Measurements from ENCODE around the gene LRFN2. TPM values are rescaled to one million over a fixed set of nuclear protein-coding genes. Genes with fewer than 3 reads are reported as not detected.

LRFN2 gene
- total RNA-seq, 3 donors from 2014 or later (not counting 1 experiment from before 2014, with no cell fraction given), result 3.0 to 3.6 (median 3.5) TPM

- peaks cover 0 to 3% of the 10 kb centered on the region in 2 donors for H3K27me3 Mint-ChIP-seq (ENCODE audit: low read depth in 2 of 2)
- no peak overlapping the region for H3K4me3 ChIP-seq (ENCODE audit: low read length)
- intact Hi-C loops (cut with micrococcal nuclease), result no loop called here
- DNase-seq, result no peak
- no peak overlapping the region for H3K27ac Mint-ChIP-seq
- no peaks in the 10 kb centered on the region for H3K36me3 ChIP-seq (ENCODE audit: control insufficient read depth, insufficient read depth, low read length)
- ATAC-seq, result no peak
- 100% methylated on average over 1 of the region's 1 CpG for WGBS (ENCODE audit: insufficient coverage)
- H3K9me3 ChIP-seq (ENCODE audit: control insufficient read depth, insufficient read depth, low read length), result no peaks in the 10 kb centered on the region
- no peaks in the 10 kb centered on the region for H3K9me3 Mint-ChIP-seq
- no peak for TF ChIP-seq CTCF (IDR thresholded peaks at IDR 0.05)
- no peak overlapping the region for H3K4me3 Mint-ChIP-seq
- H3K27me3 ChIP-seq (ENCODE audit: control insufficient read depth, insufficient read depth, low read length), result no peaks in the 10 kb centered on the region
- H3K4me1 ChIP-seq (ENCODE audit: control insufficient read depth, insufficient read depth, low read length), result no peaks in the 10 kb centered on the region
- no peaks in the 10 kb centered on the region for H3K36me3 Mint-ChIP-seq
- no peak overlapping the region for H3K27ac ChIP-seq (ENCODE audit: low read length)
- H3K4me1 Mint-ChIP-seq, result no peaks in the 10 kb centered on the region
These were observed 89.0 kb downstream of the LRFN2 start for GRCh38 chr6:40498148-40498547.

- Mint-ChIP-seq H3K4me3 (no peak overlapping the region), H3K4me1 (peaks cover 0 to 4% of the 10 kb centered on the region in 2 donors), H3K36me3 (no peaks in the 10 kb centered on the region), H3K27me3 (ENCODE audit: low read depth in 2 of 2) (peaks cover 0 to 8% of the 10 kb centered on the region in 2 donors), H3K27ac (no peak overlapping the region), H3K9me3 (no peaks in the 10 kb centered on the region)
- 78% methylated on average over 7 of the region's 7 CpGs for WGBS (ENCODE audit: insufficient coverage)
- Histone ChIP-seq H3K9me3 (ENCODE audit: control insufficient read depth, insufficient read depth, low read length) (no peaks in the 10 kb centered on the region), H3K27ac (ENCODE audit: low read length) (no peak overlapping the region), H3K4me3 (ENCODE audit: low read length) (no peak overlapping the region), H3K36me3 (ENCODE audit: control insufficient read depth, insufficient read depth, low read length) (no peaks in the 10 kb centered on the region), H3K27me3 (ENCODE audit: control insufficient read depth, insufficient read depth, low read length) (no peaks in the 10 kb centered on the region), H3K4me1 (ENCODE audit: control insufficient read depth, insufficient read depth, low read length) (no peaks in the 10 kb centered on the region)
- TF ChIP-seq CTCF (IDR thresholded peaks at IDR 0.05), result no peak
- ATAC-seq (no peak), DNase-seq (no peak)
- intact Hi-C loops (cut with micrococcal nuclease), result no loop called here
These were observed 95.0 kb downstream of the LRFN2 start for GRCh38 chr6:40492187-40492586.

- Mint-ChIP-seq H3K36me3 (no peaks in the 10 kb centered on the region), H3K4me3 (no peak overlapping the region), H3K9me3 (no peaks in the 10 kb centered on the region), H3K27me3 (ENCODE audit: low read depth in 2 of 2) (peaks cover 0 to 13% of the 10 kb centered on the region in 2 donors), H3K27ac (no peak overlapping the region), H3K4me1 (peaks cover 0 to 16% of the 10 kb centered on the region in 2 donors)
- 89% methylated on average over 4 of the region's 4 CpGs for WGBS (ENCODE audit: insufficient coverage)
- DNase-seq (no peak), ATAC-seq (no peak)
- H3K27me3 ChIP-seq (ENCODE audit: control insufficient read depth, insufficient read depth, low read length), result no peaks in the 10 kb centered on the region
- no peak for TF ChIP-seq CTCF (IDR thresholded peaks at IDR 0.05)
- H3K27ac ChIP-seq (ENCODE audit: low read length), result no peak overlapping the region
- intact Hi-C loops (cut with micrococcal nuclease), result no loop called here
- no peaks in the 10 kb centered on the region for H3K9me3 ChIP-seq (ENCODE audit: control insufficient read depth, insufficient read depth, low read length)
- no peaks in the 10 kb centered on the region for H3K4me1 ChIP-seq (ENCODE audit: control insufficient read depth, insufficient read depth, low read length)
- H3K4me3 ChIP-seq (ENCODE audit: low read length), result no peak overlapping the region
- no peaks in the 10 kb centered on the region for H3K36me3 ChIP-seq (ENCODE audit: control insufficient read depth, insufficient read depth, low read length)
These were observed 96.7 kb downstream of the LRFN2 start for GRCh38 chr6:40490508-40490907.

- no peaks in the 10 kb centered on the region for H3K9me3 ChIP-seq (ENCODE audit: control insufficient read depth, insufficient read depth, low read length)
- H3K4me1 Mint-ChIP-seq, result peaks cover 0 to 18% of the 10 kb centered on the region in 2 donors
- H3K27ac ChIP-seq (ENCODE audit: low read length), result no peak overlapping the region
- H3K36me3 Mint-ChIP-seq, result no peaks in the 10 kb centered on the region
- no peaks in the 10 kb centered on the region for H3K27me3 ChIP-seq (ENCODE audit: control insufficient read depth, insufficient read depth, low read length)
- no peaks in the 10 kb centered on the region for H3K36me3 ChIP-seq (ENCODE audit: control insufficient read depth, insufficient read depth, low read length)
- no peak for DNase-seq
- peak overlapping the region in 1 of 2 donors; percentile 11 for H3K27ac Mint-ChIP-seq
- WGBS (ENCODE audit: insufficient coverage), result 83% methylated on average over 9 of the region's 9 CpGs
- H3K9me3 Mint-ChIP-seq, result no peaks in the 10 kb centered on the region
- H3K4me3 ChIP-seq (ENCODE audit: low read length), result no peak overlapping the region
- no peaks in the 10 kb centered on the region for H3K4me1 ChIP-seq (ENCODE audit: control insufficient read depth, insufficient read depth, low read length)
- no peak for TF ChIP-seq CTCF (IDR thresholded peaks at IDR 0.05)
- intact Hi-C loops (cut with micrococcal nuclease), result no loop called here
- no peak overlapping the region for H3K4me3 Mint-ChIP-seq
- no peak for ATAC-seq
- H3K27me3 Mint-ChIP-seq (ENCODE audit: low read depth in 2 of 2), result peaks cover 0 to 13% of the 10 kb centered on the region in 2 donors
These were observed 97.4 kb downstream of the LRFN2 start for GRCh38 chr6:40489798-40490197.

All from natural killer cell (primary cell).